WI38 (cell line): ENCODE results near the gene TOX2.

Source experiments
- H3K4me3 ChIP-seq: 2 replicates; pipeline ENCODE4 v1.5.1; 2011; ENCODE audit warnings: low read depth, mild to moderate bottlenecking, control low read depth, low read length
- TF ChIP-seq, protein P1 (sequence below): IDR thresholded peaks from 2 replicates; pipeline ENCODE4 v1.5.1; 2012; ENCODE audit warnings: low read depth, mild to moderate bottlenecking, control low read depth, low read length

Gene TOX2

DNA sequence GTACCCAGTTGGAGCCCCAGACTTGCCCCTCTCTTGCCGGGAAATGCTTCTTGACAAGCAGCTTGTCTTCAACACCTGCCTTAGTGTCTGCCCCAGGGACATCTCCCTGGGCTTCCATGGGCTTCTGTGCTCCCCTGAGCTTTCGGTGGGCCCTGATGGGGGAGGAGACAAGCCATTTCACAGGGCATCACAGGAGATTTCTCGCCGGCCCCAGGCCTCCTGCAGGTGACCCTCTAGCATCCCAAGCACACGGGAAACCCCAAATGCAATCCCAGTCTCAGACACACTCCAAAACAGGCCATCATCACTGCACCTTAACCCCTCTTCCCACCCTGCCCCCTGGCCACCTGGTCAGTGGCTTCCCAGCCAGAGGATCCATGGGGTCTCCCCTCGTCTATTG lies 197.8 kb downstream of the TOX2 start:
- no peak overlapping the region for H3K4me3 ChIP-seq
- TF ChIP-seq, protein P1, sequence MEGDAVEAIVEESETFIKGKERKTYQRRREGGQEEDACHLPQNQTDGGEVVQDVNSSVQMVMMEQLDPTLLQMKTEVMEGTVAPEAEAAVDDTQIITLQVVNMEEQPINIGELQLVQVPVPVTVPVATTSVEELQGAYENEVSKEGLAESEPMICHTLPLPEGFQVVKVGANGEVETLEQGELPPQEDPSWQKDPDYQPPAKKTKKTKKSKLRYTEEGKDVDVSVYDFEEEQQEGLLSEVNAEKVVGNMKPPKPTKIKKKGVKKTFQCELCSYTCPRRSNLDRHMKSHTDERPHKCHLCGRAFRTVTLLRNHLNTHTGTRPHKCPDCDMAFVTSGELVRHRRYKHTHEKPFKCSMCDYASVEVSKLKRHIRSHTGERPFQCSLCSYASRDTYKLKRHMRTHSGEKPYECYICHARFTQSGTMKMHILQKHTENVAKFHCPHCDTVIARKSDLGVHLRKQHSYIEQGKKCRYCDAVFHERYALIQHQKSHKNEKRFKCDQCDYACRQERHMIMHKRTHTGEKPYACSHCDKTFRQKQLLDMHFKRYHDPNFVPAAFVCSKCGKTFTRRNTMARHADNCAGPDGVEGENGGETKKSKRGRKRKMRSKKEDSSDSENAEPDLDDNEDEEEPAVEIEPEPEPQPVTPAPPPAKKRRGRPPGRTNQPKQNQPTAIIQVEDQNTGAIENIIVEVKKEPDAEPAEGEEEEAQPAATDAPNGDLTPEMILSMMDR, result no peak

DNA sequence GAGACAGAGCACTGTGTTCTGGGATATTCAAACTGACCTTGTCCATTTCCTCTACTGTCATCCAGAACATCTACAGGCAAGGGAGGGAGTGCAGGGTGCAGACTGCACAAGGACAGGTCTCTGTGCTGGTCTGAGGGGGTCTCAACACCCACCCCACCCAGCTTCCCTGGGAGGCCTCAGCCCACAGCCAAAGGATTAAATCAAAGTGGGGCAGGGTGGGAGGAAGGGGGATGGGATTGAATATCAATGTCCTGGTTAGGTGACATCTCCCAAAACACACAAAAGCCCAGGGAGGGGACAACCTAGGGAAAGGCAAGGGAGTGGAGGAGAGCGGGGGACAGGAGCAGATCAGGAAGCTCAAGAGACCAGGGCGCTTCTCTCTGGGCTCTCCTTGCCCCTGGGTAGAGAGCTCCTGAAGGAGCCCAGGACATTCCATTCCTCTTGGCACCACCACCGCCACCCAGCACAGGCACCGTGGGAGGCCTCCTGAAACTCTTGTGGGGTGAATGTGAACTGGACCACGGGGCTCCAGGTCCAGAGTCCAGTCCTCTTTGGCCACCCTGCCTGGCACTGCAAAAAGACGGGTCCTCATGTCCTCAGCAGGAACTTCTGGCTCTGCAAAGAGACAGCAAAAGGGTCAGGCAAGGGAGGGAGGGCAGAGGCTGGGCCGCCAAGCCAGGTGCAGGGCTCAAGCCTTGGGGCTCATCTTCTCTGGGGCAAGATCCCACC lies 198.4 kb downstream of the TOX2 start:
- H3K4me3 ChIP-seq, result no peak overlapping the region
- TF ChIP-seq, protein P1, result no peak

DNA sequence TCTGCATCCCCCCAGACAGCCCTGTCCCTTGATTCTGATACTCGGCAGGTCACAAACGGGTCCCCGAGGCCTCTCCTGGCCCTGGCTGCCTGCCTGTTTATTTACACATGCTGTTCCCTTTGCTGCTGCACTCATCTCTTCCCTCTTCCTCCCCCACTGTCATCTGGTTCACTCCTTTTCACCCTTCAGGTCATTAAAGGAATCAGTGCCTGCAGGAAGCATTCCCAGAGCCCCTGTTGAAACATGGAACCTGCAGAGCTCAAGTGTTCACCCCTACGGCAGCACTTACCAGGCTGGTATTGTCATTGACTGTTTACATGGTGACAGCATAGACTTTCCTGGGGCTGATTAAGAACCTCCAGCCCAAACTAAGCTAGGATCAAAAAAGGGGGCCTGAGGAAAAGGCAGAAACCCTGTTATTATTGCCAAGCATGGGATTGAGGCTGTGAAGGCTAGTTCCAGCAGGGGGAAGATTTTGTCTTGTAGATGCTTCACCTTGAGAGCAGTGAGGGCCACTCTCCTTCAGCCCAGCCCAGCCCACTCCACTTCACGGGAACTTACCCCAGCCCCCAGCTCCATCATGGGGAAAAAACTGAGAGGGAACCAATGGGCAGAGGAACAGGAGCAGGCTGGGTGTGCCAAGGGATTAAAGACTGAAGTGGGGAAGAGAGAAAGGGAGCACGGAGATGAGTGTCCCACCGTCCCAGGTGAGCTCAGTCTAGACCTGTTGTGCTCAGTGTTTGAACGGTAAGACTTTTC lies 199.1 kb downstream of the TOX2 start:
- TF ChIP-seq, protein P1, result no peak
- no peak overlapping the region for H3K4me3 ChIP-seq

DNA sequence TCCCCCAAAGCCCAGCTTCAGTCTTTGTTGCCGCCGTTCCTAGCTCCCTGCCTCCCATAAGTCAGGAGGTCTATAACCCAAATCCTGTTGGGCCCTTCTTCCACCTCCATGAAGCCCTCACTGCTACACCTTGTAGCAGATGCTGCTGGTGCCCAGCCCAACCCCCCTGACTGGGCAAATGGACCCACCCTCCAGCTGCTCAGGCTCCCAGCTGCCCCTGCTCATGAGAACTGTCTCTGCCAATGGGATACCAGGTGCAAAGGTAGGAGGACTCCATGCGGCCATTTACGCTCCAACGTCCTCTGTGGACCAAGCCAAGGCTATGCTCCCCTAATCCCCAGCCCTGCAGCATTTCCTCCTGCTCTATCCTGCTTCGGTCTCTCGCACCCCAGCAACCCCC lies 200.5 kb downstream of the TOX2 start:
- H3K4me3 ChIP-seq, result no peak overlapping the region
- TF ChIP-seq, protein P1, result no peak

DNA sequence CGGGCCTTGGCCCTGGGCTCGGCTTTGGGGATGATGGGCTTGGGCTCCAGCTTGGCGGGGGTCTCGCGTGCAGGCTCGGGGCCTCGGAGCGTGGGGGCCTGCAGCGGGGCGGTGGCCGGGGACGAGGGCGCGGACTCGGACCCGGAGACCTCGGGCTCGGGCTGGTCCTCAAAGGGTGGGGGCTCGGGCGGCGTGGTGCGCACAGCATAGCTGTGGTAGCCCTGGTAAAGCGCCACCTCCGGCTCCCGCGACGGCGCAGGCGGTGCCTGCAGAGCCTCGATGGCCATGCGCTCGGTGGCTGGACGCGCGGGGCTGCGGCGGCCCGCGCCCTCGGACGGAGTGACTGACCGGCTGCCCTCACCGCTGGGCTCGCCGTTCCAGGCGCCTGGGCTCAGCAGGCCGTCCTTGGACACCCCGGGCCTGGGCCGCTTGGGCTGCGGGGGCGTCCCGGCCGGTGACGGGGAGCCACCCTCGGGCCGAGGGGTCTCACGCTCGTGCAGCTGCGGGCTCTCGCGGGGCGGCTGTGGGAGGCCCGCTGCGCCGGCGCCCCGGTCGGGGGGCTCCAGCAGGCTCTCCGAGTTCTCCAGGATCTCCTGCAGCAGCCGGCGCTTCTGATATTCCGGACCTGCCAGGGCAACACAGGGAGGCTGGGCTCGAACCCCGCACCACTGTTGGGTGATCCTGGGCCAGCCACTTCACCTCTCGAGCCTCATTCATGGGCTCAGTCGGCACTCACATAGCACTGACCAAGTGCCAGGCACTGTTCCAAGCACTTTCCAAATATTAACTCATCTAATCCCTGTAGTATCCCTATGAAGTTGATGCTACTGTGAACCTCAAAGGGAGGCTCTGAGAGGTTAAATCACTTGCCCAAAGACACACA lies 201.4 kb downstream of the TOX2 start:
- H3K4me3 ChIP-seq, result no peak overlapping the region
- TF ChIP-seq, protein P1, result no peak

DNA sequence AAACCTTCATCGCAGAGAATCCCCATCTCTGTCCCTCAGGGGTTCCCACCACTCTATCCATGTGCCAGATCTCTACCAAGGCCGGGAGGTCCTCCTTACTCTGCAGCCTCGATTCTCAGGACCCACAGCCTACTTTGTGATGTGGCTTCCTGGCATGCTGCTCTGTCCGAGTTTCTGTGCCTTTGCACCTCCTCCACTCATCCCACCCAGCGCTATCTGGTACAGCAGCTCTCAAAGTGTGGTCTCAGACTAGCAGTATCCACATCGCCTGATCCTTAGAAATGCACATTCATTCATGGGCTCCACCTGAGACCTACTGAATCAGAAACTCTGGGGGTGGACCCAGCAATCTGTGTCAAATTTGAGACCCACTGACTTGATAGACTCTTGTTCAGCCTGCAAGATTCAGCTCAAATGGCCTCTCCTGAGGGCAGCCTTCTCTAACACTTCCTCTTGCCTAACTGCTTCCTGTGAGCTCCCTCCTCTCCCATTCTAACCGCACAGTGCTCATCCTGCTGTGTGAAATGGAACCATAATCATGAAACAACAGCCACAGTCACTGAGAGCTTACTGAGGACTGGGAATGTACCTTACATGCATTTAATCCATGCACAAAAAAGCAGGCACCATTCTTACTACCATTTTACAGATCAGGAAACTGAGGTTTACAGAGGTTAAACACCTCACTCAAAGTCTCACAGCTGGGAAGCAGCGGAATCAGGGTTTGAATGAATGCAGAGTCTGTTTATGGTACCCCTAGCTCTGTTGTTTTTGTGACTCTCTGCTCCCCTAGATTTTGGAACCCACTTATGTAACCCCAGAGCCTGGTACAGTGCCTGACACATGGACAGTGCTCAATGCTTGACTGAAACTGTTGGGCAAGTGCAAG lies 202.9 kb downstream of the TOX2 start:
- TF ChIP-seq, protein P1, result no peak
- H3K4me3 ChIP-seq, result no peak overlapping the region
